Neural cell (in vitro differentiated cells): Measurements from ENCODE around the gene UBALD1.

Experiments used
- EZH2 ChIP-seq: fragments of 200-600, 300-800 bp; shearing (Covaris generic), sonication (generic); IDR thresholded peaks from 2 replicates; pipeline ENCODE4 v1.6.1; 2014; ENCODE audit warnings: antibody characterized with exemption, low read length, borderline replicate concordance, mild to moderate bottlenecking; ENCODE audit not compliant: insufficient read depth, poor library complexity, severe bottlenecking
- POLR2AphosphoS5 ChIP-seq: IDR thresholded peaks from 2 replicates; pipeline ENCODE4 v1.6.1; 2012
- RAD21 ChIP-seq: fragments of 450-650 bp; conservative IDR thresholded peaks from 2 replicates; pipeline ENCODE4 v1.6.1; 2014; ENCODE audit warnings: antibody characterized with exemption, mild to moderate bottlenecking, moderate library complexity
- REST ChIP-seq: IDR thresholded peaks from 2 replicates; pipeline ENCODE4 v1.6.1; 2012; ENCODE audit warnings: borderline replicate concordance
- SMC3 ChIP-seq: fragments of 450-650 bp; conservative IDR thresholded peaks from 2 replicates; pipeline ENCODE4 v1.6.1; 2014; ENCODE audit warnings: antibody characterized with exemption, mild to moderate bottlenecking, moderate library complexity; ENCODE audit not compliant: poor library complexity
- TF ChIP-seq, protein P1 (sequence below): fragments of 450-650 bp; IDR thresholded peaks from 2 replicates; pipeline ENCODE4 v1.5.1; 2014; ENCODE audit warnings: antibody characterized with exemption, mild to moderate bottlenecking, moderate library complexity; ENCODE audit not compliant: poor library complexity, severe bottlenecking

DNA sequence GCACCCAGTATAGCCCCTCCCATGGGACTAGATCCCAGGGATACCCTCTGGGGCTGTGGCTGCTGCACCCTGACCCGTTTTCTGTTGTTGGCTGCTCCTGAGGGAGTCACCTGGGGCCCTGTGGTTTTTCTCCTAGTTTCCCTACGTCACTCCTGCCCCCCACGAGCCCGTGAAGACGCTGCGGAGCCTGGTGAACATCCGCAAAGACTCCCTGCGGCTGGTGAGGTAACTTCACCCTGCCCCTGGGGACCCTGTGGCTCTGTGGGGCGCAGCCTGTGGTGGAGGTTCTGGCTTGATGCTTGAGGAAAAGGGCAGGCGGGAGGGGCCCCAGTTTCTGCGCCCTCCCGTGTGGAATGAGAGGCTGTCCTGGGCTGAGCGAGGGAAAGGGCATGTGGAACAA, 37.1 kb upstream of the UBALD1 start:
- TF ChIP-seq, protein P1, sequence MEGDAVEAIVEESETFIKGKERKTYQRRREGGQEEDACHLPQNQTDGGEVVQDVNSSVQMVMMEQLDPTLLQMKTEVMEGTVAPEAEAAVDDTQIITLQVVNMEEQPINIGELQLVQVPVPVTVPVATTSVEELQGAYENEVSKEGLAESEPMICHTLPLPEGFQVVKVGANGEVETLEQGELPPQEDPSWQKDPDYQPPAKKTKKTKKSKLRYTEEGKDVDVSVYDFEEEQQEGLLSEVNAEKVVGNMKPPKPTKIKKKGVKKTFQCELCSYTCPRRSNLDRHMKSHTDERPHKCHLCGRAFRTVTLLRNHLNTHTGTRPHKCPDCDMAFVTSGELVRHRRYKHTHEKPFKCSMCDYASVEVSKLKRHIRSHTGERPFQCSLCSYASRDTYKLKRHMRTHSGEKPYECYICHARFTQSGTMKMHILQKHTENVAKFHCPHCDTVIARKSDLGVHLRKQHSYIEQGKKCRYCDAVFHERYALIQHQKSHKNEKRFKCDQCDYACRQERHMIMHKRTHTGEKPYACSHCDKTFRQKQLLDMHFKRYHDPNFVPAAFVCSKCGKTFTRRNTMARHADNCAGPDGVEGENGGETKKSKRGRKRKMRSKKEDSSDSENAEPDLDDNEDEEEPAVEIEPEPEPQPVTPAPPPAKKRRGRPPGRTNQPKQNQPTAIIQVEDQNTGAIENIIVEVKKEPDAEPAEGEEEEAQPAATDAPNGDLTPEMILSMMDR = no peak
- TF ChIP-seq POLR2AphosphoS5 = no peak
- TF ChIP-seq EZH2 = no peak
- TF ChIP-seq SMC3 = no peak
- TF ChIP-seq RAD21 = no peak
- TF ChIP-seq REST = no peak
